HG03060 (cell line): ENCODE results near the gene APBA2.

Experiments
- ATAC-seq: cut with Tn5 transposase; IDR thresholded peaks from one replicate; pipeline ENCODE4 v1.9.1; 2021; ENCODE audit warnings: low read depth, moderate number of reproducible peaks; ENCODE audit not compliant: unreplicated experiment

APBA2 gene

GRCh38 chr15:28895146-28895545, 9.4 kb downstream of the APBA2 start:
- ATAC-seq = no peak

DNA sequence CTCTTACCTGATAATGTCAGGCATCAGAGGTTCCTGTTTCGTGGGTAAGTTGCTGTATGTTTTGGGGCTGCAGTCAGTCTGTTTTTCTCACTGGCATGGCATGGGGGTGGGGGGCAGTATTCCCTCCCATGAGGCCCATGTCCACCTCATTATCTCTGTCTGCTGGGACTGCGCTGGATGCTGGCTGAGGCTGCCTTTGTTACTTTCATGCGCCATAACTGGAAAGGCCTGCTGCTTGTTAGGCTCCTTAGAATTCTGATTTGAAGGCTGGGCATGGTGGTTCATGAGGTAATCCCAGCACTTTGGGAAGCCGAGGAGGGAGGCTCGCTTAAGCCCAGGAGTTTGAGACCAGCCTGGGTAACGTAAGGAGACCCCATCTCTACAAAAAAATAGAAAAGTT, 9.8 kb downstream of the APBA2 start:
- no peak for ATAC-seq

GRCh38 chr15:28896951-28897350, 11.2 kb downstream of the APBA2 start:
- no peak for ATAC-seq

DNA sequence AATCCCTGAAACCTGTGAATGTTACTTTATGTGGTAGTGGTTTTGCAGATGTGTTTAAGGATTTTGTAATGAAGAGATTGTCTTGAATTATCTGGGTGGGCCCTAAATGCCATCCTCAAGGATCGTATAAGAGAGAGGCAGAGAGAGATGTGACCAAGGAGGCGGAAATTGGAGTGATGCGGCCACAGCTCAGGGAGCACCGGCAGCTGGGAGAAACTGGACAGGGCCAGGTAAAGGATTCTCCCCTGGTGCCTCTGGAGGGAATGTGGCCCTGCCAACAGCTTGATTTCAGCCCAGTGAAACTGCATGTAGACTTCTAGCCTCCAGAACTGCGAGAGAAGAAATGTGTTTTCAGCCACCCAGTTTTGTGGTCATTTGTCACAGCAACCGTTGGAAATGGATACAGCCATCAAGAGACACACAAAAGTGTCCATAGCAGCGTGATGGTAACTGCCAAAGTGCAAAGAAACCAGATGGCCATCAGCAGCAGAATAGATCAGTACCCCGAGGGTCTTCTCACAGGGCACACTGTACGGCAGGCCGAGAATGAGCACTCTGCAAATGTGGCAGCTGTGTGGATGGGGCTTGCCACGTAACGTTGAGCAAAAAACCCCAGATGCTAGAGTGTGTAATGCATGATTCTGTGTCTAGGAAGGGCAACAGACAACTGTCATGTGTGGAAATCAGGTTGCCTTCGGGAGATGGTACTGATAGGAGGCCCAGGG, 12.2 kb downstream of the APBA2 start:
- no peak for ATAC-seq

DNA sequence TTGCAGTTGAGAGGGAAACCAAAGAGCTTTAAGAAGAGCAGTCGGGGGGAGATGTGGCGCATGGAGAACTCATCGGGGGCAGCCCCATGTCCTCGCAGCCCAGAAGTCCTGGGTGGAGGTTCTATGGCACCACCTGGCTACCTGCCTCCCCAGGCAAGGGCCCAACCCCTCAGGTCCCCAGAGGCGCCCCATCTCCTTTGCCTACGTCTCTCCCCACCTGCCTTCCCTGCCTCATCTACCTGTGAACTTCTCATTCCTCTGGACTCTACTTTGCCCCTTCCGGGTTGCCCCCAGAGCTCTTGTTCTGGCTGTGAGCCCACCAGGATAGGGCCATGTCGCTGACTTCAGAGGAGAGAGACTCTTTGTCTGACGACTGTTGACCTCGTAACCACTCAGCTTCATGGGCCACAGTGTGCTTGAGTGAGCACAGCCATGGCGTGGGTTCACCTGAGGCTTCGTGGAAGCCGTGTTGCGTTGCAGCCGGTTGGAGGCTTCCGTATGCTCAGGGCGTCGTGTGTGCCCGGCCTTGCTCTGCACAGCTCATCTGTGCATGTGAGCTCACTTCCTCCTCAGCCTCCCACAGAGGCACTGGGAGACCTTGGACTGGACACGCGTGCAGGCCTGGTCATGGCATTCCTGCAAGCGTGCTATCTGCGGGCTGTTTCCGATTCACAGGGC, 13.4 kb downstream of the APBA2 start:
- no peak for ATAC-seq

- ATAC-seq = no peak
Observed at GRCh38 chr15:28900041-28900891, 14.5 kb downstream of the APBA2 start.

GRCh38 chr15:28900892-28901586, 15.3 kb downstream of the APBA2 start:
- no peak for ATAC-seq

GRCh38 chr15:28901587-28901980, 15.8 kb downstream of the APBA2 start:
- ATAC-seq = no peak

- no peak for ATAC-seq
Observed at GRCh38 chr15:28901987-28902745, 16.4 kb downstream of the APBA2 start.

DNA sequence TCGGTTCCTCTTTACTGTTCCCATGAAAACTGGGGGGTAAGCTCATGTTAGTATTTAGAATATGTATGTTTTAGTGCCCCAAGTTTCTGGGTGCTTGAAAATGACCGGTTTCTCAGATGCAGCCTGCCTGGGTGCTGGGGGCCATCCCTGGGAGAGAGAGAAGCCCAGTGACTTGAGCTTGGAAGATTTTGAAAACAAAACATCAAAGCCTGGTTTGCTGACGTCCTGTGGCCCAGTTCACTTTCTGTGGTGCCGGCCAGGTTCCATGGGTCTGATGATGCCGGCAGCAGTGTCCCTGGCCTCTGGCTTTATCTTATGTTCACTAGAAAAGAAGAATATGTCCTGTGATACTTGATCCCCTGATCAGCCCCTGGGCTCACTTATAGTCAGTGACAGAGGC, 17.1 kb downstream of the APBA2 start:
- ATAC-seq = no peak

DNA sequence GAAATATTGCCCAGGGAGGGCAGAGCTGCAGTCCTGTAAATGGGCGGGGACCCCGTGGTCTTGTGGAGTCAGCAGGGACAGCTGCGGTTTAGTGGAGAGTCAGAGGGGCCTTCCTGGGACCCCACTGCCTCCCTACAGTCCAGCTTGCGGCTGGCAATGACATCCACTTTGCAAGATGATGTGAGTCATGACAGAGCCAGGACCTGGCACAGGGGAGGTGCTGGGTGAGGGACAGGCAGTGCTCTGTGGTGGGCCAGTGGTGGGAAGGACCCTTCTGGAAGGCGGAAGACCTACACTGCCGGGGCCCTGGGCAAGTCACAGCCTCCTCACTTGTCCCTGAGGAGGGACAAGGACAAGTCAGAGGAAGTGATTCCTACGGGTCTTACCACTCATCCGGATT, 17.8 kb downstream of the APBA2 start:
- no peak for ATAC-seq

DNA sequence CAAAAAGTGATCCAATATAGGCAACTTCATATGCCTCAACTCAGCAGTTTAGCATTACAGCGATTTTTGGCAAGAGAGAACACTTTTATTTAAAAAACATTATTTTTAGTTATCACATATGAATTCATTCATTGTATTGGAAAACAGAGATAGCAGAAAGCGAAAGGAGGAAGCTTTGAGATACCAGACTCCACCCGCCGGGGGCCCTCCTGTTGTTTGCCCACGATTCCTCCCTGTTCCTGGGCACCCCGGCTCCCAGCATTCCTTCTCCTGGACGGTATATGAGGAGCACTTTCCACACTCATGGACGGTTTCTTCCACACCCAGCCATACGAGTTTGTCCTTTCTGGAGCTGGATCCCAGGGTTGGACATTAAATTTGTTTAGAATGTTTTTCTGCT, 18.2 kb downstream of the APBA2 start:
- no peak for ATAC-seq

- ATAC-seq = no peak
Observed at GRCh38 chr15:28904541-28905315, 19.0 kb downstream of the APBA2 start.

GRCh38 chr15:28907338-28907960, 21.7 kb downstream of the APBA2 start:
- ATAC-seq = no peak

DNA sequence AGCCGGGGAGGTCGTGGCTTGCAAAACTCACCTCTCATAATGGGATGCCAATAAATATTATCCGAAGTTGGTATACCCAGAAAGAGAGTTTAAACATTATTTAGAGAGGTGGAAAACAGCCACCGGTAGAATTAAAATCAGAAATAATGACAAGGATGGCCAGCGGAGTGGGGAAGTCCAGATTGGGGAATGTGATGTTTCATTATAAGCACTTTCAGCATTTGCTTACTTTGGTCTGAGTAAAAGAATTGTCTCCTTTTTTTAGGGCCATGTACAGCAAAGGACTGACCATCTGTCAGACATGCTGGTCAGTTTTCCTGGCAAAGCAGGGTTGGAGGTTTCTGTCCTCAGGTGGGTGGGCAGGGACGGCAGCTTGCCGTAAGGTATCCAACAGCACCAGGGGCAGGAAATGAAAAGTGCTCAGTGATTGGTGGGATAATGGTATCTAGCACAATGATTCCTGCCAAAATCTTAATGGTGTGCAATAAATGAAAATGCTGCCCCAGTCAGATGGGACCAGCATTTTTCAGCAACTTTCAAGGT, 24.3 kb downstream of the APBA2 start:
- no peak for ATAC-seq

DNA sequence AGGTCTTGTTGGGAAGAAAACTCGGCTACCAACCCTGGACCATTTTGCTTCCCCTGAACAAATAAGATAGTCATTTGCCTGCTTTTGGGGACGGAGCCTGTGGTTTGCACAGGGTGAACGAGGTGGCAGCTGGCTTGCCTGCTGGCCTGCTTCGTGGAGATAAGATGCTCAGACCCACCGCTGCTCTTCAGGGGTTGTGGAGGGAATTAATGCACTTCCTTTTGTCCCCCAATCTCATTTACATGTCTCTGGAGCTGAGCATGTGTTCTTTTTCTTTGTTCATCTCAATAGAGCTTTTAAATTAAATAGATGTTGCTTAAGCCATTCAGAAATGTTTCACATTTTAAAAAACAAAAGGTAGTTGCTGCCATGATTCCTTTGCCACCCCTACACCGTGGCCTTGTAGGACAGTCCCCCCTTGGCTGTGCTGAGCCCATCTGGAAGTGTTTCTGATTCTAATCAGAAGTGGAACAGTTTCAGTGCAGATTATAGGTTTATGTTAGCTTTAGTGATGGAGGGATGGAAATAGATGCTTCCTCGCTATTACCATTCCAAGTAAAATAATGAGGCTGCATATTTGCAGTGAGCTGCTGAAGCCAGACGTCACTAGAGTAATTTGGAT, 25.6 kb downstream of the APBA2 start:
- ATAC-seq = no peak

DNA sequence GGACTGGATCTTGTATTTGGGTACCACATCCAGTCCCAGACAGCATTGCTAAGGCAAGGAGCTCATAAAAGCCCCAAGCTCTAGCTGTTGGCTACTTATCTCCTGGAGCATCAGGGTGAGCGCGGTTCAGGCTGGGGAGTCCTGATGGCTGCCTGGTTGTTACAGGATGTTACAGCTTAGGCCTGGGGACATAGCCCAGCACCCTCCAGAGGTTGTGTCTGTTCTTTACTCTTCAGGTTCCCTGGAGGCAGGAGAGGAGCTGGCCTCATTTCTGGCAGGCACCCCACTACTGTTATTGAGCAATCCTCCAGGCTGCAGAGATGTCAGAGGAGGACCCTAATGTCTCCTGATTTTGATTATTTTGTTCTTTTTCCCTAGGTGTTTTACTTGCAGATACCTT, 26.6 kb downstream of the APBA2 start:
- ATAC-seq = no peak

GRCh38 chr15:28913171-28913765, 27.5 kb downstream of the APBA2 start:
- ATAC-seq = no peak
